DMS114 treated with DMSO at 0.1 percent for 48 hours (cell line): ENCODE measurements around the gene SNX21.
"Not testable (repeated sequence)": the region's sequence is repeated elsewhere in the genome, so short reads cannot be mapped to it uniquely, and the experiment has no call there.

Source experiments
- DNase-seq: peaks from one replicate; lab custom pipeline; 2025; ENCODE audit not compliant: unreplicated experiment; lab: John Stamatoyannopoulos, UW

SNX21 gene

GRCh38 chr20:45833030-45833882, at the start of gene SNX21:
Gene SNX21, plus strand, starts transcription at chr20:45833799. Its CDS starts 121 bp downstream, at chr20:45833920.
- DNase-seq = peak; percentile 61

- DNase-seq = no peak
Measured at GRCh38 chr20:45788351-45788750, 45.2 kb upstream of the SNX21 start.

GRCh38 chr20:45792317-45793118, 41.1 kb upstream of the SNX21 start:
- no peak for DNase-seq

- no peak for DNase-seq
Measured at GRCh38 chr20:45796337-45797065, 37.1 kb upstream of the SNX21 start.

- not testable (repeated sequence) for DNase-seq
Measured at GRCh38 chr20:45797510-45797909, 36.1 kb upstream of the SNX21 start.

- not testable (repeated sequence) for DNase-seq
Measured at GRCh38 chr20:45797955-45798354, 35.6 kb upstream of the SNX21 start.

- DNase-seq = peak; percentile 15
Measured at GRCh38 chr20:45798935-45799642, 34.5 kb upstream of the SNX21 start.

- no peak for DNase-seq
Measured at GRCh38 chr20:45801851-45802250, 31.7 kb upstream of the SNX21 start.

GRCh38 chr20:45810191-45810970, 23.2 kb upstream of the SNX21 start:
- no peak for DNase-seq

- DNase-seq = peak; percentile 88
Measured at GRCh38 chr20:45812157-45813005, 21.2 kb upstream of the SNX21 start, which contains the start of gene UBE2C. Gene UBE2C, plus strand, starts transcription at chr20:45812644. Its CDS starts 52 bp downstream, at chr20:45812696.

GRCh38 chr20:45813006-45813340, 20.6 kb upstream of the SNX21 start:
- DNase-seq = no peak

- DNase-seq = no peak
Measured at GRCh38 chr20:45813489-45813888, 20.1 kb upstream of the SNX21 start.

GRCh38 chr20:45814314-45814713, 19.3 kb upstream of the SNX21 start:
- DNase-seq = no peak

GRCh38 chr20:45816951-45817350, 16.6 kb upstream of the SNX21 start:
- DNase-seq = no peak

- DNase-seq = no peak
Measured at GRCh38 chr20:45817376-45818194, 16.0 kb upstream of the SNX21 start.

GRCh38 chr20:45818239-45818638, 15.4 kb upstream of the SNX21 start:
- DNase-seq = no peak

- no peak for DNase-seq
Measured at GRCh38 chr20:45819466-45819865, 14.1 kb upstream of the SNX21 start.

- no peak for DNase-seq
Measured at GRCh38 chr20:45821947-45822346, 11.7 kb upstream of the SNX21 start.
